IMR-90 (cell line): Measurements from ENCODE around the gene TMTC2. TPM values are rescaled to one million over a fixed set of nuclear protein-coding genes. Genes with fewer than 3 reads are reported as not detected.

Experiments
- ATAC-seq: fragments of 200-7000 bp; cut with Tn5 transposase; 2 replicates; pipeline ENCODE4 v1.9.1; 2020; ENCODE audit warnings: low read depth, mild to moderate bottlenecking, moderate library complexity
- BruUV-seq: library from RNA; stranded (reverse); fragments of 400-500 nt; replicated peaks from 2 replicates; lab custom pipeline; 2021; lab: Mats Ljungman, UMichigan
- CTCF ChIA-PET: fragments of 300-600 bp; formaldehyde crosslinking; extraction: SDS; loops from one replicate; lab custom pipeline; 2021; ENCODE audit warnings: antibody characterized with exemption; lab: Yijun Ruan, JAX
- POLR2A ChIA-PET: fragments of 300-600 bp; sonication (Branson Sonifier 250); formaldehyde crosslinking; loops from one replicate; lab custom pipeline; 2022; ENCODE audit warnings: antibody characterized with exemption; ENCODE audit not compliant: unreplicated experiment; lab: Charles Lee
- DNase-seq: peaks from one replicate; pipeline ENCODE4 v3.0.0; 2013
- H2AFZ ChIP-seq: replicated peaks from 2 replicates; pipeline ENCODE3; 2013; ENCODE audit warnings: low read length, mild to moderate bottlenecking; ENCODE audit not compliant: poor library complexity
- H2AK5ac ChIP-seq: 2 replicates; pipeline ENCODE4 v1.6.1; 2013; ENCODE audit warnings: low read depth, low read length, inconsistent platforms
- H2AK9ac ChIP-seq: replicated peaks from 2 replicates; pipeline ENCODE3; 2013; ENCODE audit warnings: mild to moderate bottlenecking, low read depth, low read length, moderate library complexity; ENCODE audit not compliant: poor library complexity
- H2BK120ac ChIP-seq: 2 replicates; pipeline ENCODE4 v1.6.1; 2013; ENCODE audit warnings: low read depth, low read length, inconsistent platforms
- H2BK15ac ChIP-seq: 3 replicates; pipeline ENCODE4 v1.6.1; 2013; ENCODE audit warnings: low read depth, low read length, inconsistent platforms
- H2BK20ac ChIP-seq: 2 replicates; pipeline ENCODE4 v1.6.1; 2013; ENCODE audit warnings: low read depth, mild to moderate bottlenecking, inconsistent platforms, low read length, moderate library complexity
- H2BK5ac ChIP-seq: 2 replicates; pipeline ENCODE4 v1.6.1; 2013; ENCODE audit warnings: mild to moderate bottlenecking, low read depth, low read length, inconsistent platforms; ENCODE audit not compliant: poor library complexity, severe bottlenecking
- H3K14ac ChIP-seq: replicated peaks from 2 replicates; pipeline ENCODE4 v1.6.1; 2013; ENCODE audit warnings: low read depth, low read length, inconsistent platforms
- H3K18ac ChIP-seq: 2 replicates; pipeline ENCODE4 v1.6.1; 2013; ENCODE audit warnings: low read depth, low read length, control low read depth
- H3K23ac ChIP-seq: 2 replicates; pipeline ENCODE4 v1.6.1; 2013; ENCODE audit warnings: low read depth, low read length, inconsistent platforms
- H3K27ac ChIP-seq: 2 replicates; pipeline ENCODE4 v1.5.1; 2013; ENCODE audit warnings: mild to moderate bottlenecking, control low read depth, low read length; ENCODE audit not compliant: insufficient read depth
- H3K27me3 ChIP-seq: 2 replicates; pipeline ENCODE4 v1.6.1; 2013; ENCODE audit warnings: low read length; ENCODE audit not compliant: control insufficient read depth, insufficient read depth
- H3K36me3 ChIP-seq: 2 replicates; pipeline ENCODE4 v1.6.1; 2013; ENCODE audit warnings: low read length, mixed read lengths; ENCODE audit not compliant: control insufficient read depth, insufficient read depth
- H3K4ac ChIP-seq: 2 replicates; pipeline ENCODE4 v1.6.1; 2013; ENCODE audit warnings: low read depth, low read length, inconsistent platforms
- H3K4me1 ChIP-seq: 2 replicates; pipeline ENCODE4 v1.6.1; 2013; ENCODE audit warnings: low read length, mixed read lengths; ENCODE audit not compliant: control insufficient read depth, insufficient read depth
- H3K4me2 ChIP-seq: 2 replicates; pipeline ENCODE4 v1.6.1; 2013; ENCODE audit warnings: low read depth, mild to moderate bottlenecking, control low read depth, low read length, moderate library complexity
- H3K4me3 ChIP-seq: 2 replicates; pipeline ENCODE4 v1.5.1; 2013; ENCODE audit warnings: low read depth, mild to moderate bottlenecking, control low read depth, low read length, moderate library complexity; ENCODE audit not compliant: insufficient read depth
- H3K56ac ChIP-seq: 2 replicates; pipeline ENCODE4 v1.6.1; 2013; ENCODE audit warnings: low read length, inconsistent platforms; ENCODE audit not compliant: insufficient read depth; ENCODE audit errors: extremely low read depth
- H3K79me1 ChIP-seq, 2 experiments: 2 replicates each; pipeline ENCODE4 v1.6.1; 2013; ENCODE audit warnings: low read length in 2 of 2, inconsistent platforms in 1 of 2, low read depth in 1 of 2
- H3K9ac ChIP-seq: 2 replicates; pipeline ENCODE4 v1.6.1; 2013; ENCODE audit warnings: low read depth, low read length, control low read depth
- H3K9me1 ChIP-seq: 2 replicates; pipeline ENCODE4 v1.6.1; 2013; ENCODE audit warnings: low read length, inconsistent platforms; ENCODE audit not compliant: insufficient read depth
- H3K9me3 ChIP-seq: 2 replicates; pipeline ENCODE4 v1.6.1; 2013; ENCODE audit warnings: low read length; ENCODE audit not compliant: control insufficient read depth, insufficient read depth
- H4K20me1 ChIP-seq: 2 replicates; pipeline ENCODE4 v1.6.1; 2013; ENCODE audit warnings: low read length, inconsistent platforms; ENCODE audit not compliant: insufficient read depth
- H4K5ac ChIP-seq: 2 replicates; pipeline ENCODE4 v1.6.1; 2013; ENCODE audit warnings: mild to moderate bottlenecking, low read depth, low read length, control low read depth
- H4K8ac ChIP-seq, 2 experiments: 2 replicates each; pipeline ENCODE4 v1.6.1; 2013; ENCODE audit warnings: low read depth in 2 of 2, low read length in 2 of 2, control low read depth in 1 of 2, inconsistent platforms in 1 of 2
- H4K91ac ChIP-seq: 2 replicates; pipeline ENCODE4 v1.6.1; 2013; ENCODE audit warnings: low read depth, low read length, inconsistent platforms; ENCODE audit not compliant: insufficient read depth
- BHLHE40 ChIP-seq: fragments of 150-350 bp; IDR thresholded peaks from 2 replicates; pipeline ENCODE4 v1.6.1; 2016; ENCODE audit warnings: mild to moderate bottlenecking, low read depth, low read length
- CEBPB ChIP-seq: IDR thresholded peaks from 2 replicates; pipeline ENCODE4 v1.6.1; 2012; ENCODE audit warnings: low read depth, low read length, improper control_type of control experiment
- CHD1 ChIP-seq: IDR thresholded peaks from 2 replicates; pipeline ENCODE4 v1.6.1; 2012; ENCODE audit warnings: low read depth, low read length, improper control_type of control experiment
- CTCF ChIP-seq: conservative IDR thresholded peaks from 2 replicates; pipeline ENCODE4 v1.5.1; 2012; ENCODE audit warnings: mild to moderate bottlenecking, low read depth, low read length, improper control_type of control experiment
- ELK1 ChIP-seq: fragments of 150-350 bp; IDR thresholded peaks from 2 replicates; pipeline ENCODE4 v1.6.1; 2016; ENCODE audit warnings: low read depth, mild to moderate bottlenecking, low read length, moderate library complexity, borderline replicate concordance
- FOS ChIP-seq: fragments of 150-350 bp; IDR thresholded peaks from 2 replicates; pipeline ENCODE4 v1.6.1; 2016; ENCODE audit warnings: low read depth, low read length
- MAFK ChIP-seq: IDR thresholded peaks from 2 replicates; pipeline ENCODE4 v1.6.1; 2012; ENCODE audit warnings: low read depth, low read length, improper control_type of control experiment
- MAZ ChIP-seq: IDR thresholded peaks from 2 replicates; pipeline ENCODE4 v1.6.1; 2012; ENCODE audit warnings: low read depth, mild to moderate bottlenecking, low read length, improper control_type of control experiment, moderate library complexity, borderline replicate concordance
- MXI1 ChIP-seq: IDR thresholded peaks from 2 replicates; pipeline ENCODE4 v1.6.1; 2012; ENCODE audit warnings: low read depth, mild to moderate bottlenecking, low read length, moderate library complexity, borderline replicate concordance
- NFE2L2 ChIP-seq: fragments of 150-350 bp; IDR thresholded peaks from 2 replicates; pipeline ENCODE4 v1.6.1; 2016; ENCODE audit warnings: low read depth, mild to moderate bottlenecking, low read length
- POLR2A ChIP-seq: IDR thresholded peaks from 2 replicates; pipeline ENCODE4 v1.6.1; 2012; ENCODE audit warnings: mild to moderate bottlenecking, low read depth, low read length
- RAD21 ChIP-seq: IDR thresholded peaks from 2 replicates; pipeline ENCODE4 v1.6.1; 2012; ENCODE audit warnings: low read length, improper control_type of control experiment
- RCOR1 ChIP-seq: IDR thresholded peaks from 2 replicates; pipeline ENCODE4 v1.6.1; 2012; ENCODE audit warnings: mild to moderate bottlenecking, low read length, improper control_type of control experiment; ENCODE audit not compliant: insufficient replicate concordance
- RFX5 ChIP-seq: IDR thresholded peaks from 2 replicates; pipeline ENCODE4 v1.8.0; 2012; ENCODE audit warnings: low read depth, mild to moderate bottlenecking, low read length, moderate library complexity
- SMC3 ChIP-seq: fragments of 150-350 bp; IDR thresholded peaks from 2 replicates; pipeline ENCODE4 v1.6.1; 2016; ENCODE audit warnings: low read depth, mild to moderate bottlenecking, antibody characterized with exemption, low read length, moderate library complexity
- USF2 ChIP-seq: fragments of 150-350 bp; IDR thresholded peaks from 2 replicates; pipeline ENCODE4 v1.6.1; 2017; ENCODE audit warnings: mild to moderate bottlenecking, antibody characterized with exemption, low read length, low read depth
- WGBS, 2 experiments: methylation state at CpG; one replicate each; pipeline versions ENCODE4 v1.1.5 to v1.1.7; 2013; ENCODE audit warnings: missing lambda C conversion rate in 2 of 2; ENCODE audit not compliant: insufficient read length in 1 of 2; ENCODE audit errors: extremely low coverage in 2 of 2; 5-methylcytosine and 5-hydroxymethylcytosine counted together
- dilution Hi-C: fragments of 300-500 bp; cut with HindIII; formaldehyde crosslinking; loops from one replicate; pipeline ENCODE4 v1.14.3; 2018; ENCODE audit warnings: low sequenced_read_pairs; ENCODE audit not compliant: unreplicated experiment
- in situ Hi-C: fragments of 300-500 bp; cut with MboI; formaldehyde crosslinking; loops from 3 replicates; pipeline ENCODE4 v1.14.3; 2019; ENCODE audit warnings: low sequenced_read_pairs, inconsistent platforms, mixed read lengths
- intact Hi-C: fragments of 100-400 bp; cut with micrococcal nuclease; formaldehyde crosslinking; loops from 2 replicates; pipeline ENCODE4 v1.10.0; 2022
- polyA plus RNA-seq, 3 experiments: library from polyadenylated mRNA; depleted of rRNA; stranded (reverse); fragments of >200 nt; gene quantifications; 2 replicates each; pipeline ENCODE4 v1.2.3, GENCODE V29; 2012; ENCODE audit warnings: low replicate concordance in 1 of 3
- total RNA-seq: library from RNA; depleted of rRNA; stranded (reverse); fragments of >200 nt; gene quantifications from 2 replicates; pipeline ENCODE4 v1.2.3, GENCODE V29; 2012

Gene TMTC2
- total and polyA plus RNA-seq, 2 of the 4 experiments (the other 2 are of a cell fraction) = 0.56 to 1.4 TPM

- Histone ChIP-seq H3K27me3 (no peaks in the 10 kb centered on the region), H3K18ac (no peak overlapping the region), H3K36me3 (no peaks in the 10 kb centered on the region; the same call in 1 of the 2 replicates), H3K9me3 (no peaks in the 10 kb centered on the region), H3K4me1 (no peaks in the 10 kb centered on the region), H4K91ac (no peak overlapping the region), H2AFZ (no peak overlapping the region), H2BK20ac (no peak overlapping the region), H3K14ac (no peak overlapping the region), H3K23ac (no peak overlapping the region), H3K9ac (no peak overlapping the region), H2AK9ac (no peak overlapping the region), H3K56ac (no peak overlapping the region), H2BK15ac (no peak overlapping the region), H3K9me1 (no peaks in the 10 kb centered on the region), H3K4me2 (no peak overlapping the region), H3K4ac (no peak overlapping the region), H2BK120ac (no peak overlapping the region), H3K79me1 (no peaks in the 10 kb centered on the region), H4K8ac (no peak overlapping the region), H3K27ac (no peak overlapping the region), H3K4me3 (no peak overlapping the region), H4K20me1 (no peaks in the 10 kb centered on the region), H2AK5ac (no peak overlapping the region), H4K5ac (no peak overlapping the region), H2BK5ac (no peak overlapping the region)
- BruUV-seq = no TSS peak
- in situ Hi-C loops (no loop called here), intact Hi-C loops (no loop called here), dilution Hi-C loops (no loop called here)
- ATAC-seq = no peak
- no peak for TF ChIP-seq FOS
- no peak for TF ChIP-seq CHD1
- no peak for TF ChIP-seq BHLHE40
- TF ChIP-seq RFX5 = no peak
- no peak for TF ChIP-seq RCOR1
- TF ChIP-seq CEBPB = no peak
- no peak for TF ChIP-seq POLR2A
- no peak for TF ChIP-seq SMC3
- TF ChIP-seq ELK1 = no peak
- no peak for TF ChIP-seq RAD21
- no peak for TF ChIP-seq MAFK
- TF ChIP-seq NFE2L2 = no peak
- TF ChIP-seq MAZ = no peak
- no peak for TF ChIP-seq MXI1
- no peak for TF ChIP-seq USF2
- no peak for TF ChIP-seq CTCF
- ChIA-PET CTCF (no interaction called here), POLR2A (no interaction called here)
- no CpG with 5 or more reads among the region's 10 CpGs for WGBS, 2 experiments
- DNase-seq = no peak
Observed at GRCh38 chr12:82857911-82858533, 171.3 kb downstream of the TMTC2 start.
